B cell (primary cell): ENCODE data around the gene PTPRE.

ENCODE experiments used
- EZH2 ChIP-seq: IDR thresholded peaks from 2 replicates; pipeline ENCODE4 v1.6.1; 2012; ENCODE audit warnings: borderline replicate concordance, low read depth, mild to moderate bottlenecking, moderate library complexity, low read length; ENCODE audit not compliant: insufficient read depth, poor library complexity, severe bottlenecking
- TF ChIP-seq, protein P1 (sequence below): fragments of 200-600 bp; IDR thresholded peaks from one replicate; pipeline ENCODE4 v1.8.0; 2022; ENCODE audit warnings: antibody characterized with exemption, mild to moderate bottlenecking

DNA sequence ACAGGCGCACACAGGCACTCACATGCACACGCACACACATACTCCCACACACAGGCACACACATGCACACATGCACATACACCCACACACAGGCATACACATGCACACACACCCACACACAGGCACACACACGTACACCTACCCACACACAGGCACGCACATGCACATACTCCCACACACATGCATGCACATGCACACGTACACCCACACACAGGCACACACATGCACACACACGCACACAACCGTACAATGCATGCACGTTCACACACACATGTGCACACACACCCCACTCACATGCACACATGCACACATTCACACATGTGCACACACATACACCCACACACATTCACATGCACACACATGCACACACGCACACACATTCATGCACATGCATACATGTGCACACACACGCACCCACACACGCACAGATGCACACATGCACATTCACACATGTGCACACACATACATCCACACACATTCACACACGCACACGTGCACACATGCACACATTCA is 160.0 kb downstream of the PTPRE start:
- TF ChIP-seq, protein P1, sequence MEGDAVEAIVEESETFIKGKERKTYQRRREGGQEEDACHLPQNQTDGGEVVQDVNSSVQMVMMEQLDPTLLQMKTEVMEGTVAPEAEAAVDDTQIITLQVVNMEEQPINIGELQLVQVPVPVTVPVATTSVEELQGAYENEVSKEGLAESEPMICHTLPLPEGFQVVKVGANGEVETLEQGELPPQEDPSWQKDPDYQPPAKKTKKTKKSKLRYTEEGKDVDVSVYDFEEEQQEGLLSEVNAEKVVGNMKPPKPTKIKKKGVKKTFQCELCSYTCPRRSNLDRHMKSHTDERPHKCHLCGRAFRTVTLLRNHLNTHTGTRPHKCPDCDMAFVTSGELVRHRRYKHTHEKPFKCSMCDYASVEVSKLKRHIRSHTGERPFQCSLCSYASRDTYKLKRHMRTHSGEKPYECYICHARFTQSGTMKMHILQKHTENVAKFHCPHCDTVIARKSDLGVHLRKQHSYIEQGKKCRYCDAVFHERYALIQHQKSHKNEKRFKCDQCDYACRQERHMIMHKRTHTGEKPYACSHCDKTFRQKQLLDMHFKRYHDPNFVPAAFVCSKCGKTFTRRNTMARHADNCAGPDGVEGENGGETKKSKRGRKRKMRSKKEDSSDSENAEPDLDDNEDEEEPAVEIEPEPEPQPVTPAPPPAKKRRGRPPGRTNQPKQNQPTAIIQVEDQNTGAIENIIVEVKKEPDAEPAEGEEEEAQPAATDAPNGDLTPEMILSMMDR, result no peak
- TF ChIP-seq EZH2, result no peak
